Measurements from ENCODE around the gene TPSB2. TPM values are rescaled to one million over a fixed set of nuclear protein-coding genes. Genes with fewer than 3 reads are reported as not detected.

Gene TPSB2
- total RNA-seq, 1 experiment from 2014 or later: not detected

DNA sequence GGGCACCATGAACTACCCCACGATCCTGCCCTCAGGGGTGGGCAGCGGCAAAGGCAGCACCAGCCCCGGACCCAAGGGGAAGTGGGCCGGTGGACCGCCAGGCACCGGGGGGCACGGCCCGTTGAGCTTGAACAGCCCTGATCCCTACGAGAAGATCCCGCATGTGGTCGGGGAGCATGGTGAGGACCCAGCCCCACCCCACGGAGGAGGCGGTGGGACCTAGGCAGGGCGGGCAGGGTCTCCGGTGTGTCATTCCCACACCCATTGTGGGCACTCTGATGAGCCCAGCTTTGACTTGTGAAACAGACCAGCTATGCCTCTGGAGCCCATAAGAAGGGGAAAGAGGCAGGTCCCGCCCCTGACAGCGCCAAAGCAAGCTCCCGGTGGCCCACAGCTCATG is 27.7 kb downstream of the TPSB2 start:
- H3K9ac ChIP-seq (ENCODE audit: low read length): no peak overlapping the region
- no peaks in the 10 kb centered on the region for H3K27me3 ChIP-seq (ENCODE audit: insufficient read depth, low read length)
- POLR2A ChIA-PET: no interaction called here
- RAD21 ChIA-PET (ENCODE audit: low non-redundant PET in 1 of 2, low total read pairs in 2 of 2, uncharacterized antibody in 2 of 2, unreplicated experiment in 2 of 2): no interaction called here
- DNase-seq (ENCODE audit: low read depth, low spot score) (no peak), ATAC-seq (no peak)
- no peaks in the 10 kb centered on the region for H3K9me3 ChIP-seq (ENCODE audit: control insufficient read depth in 1 of 2, insufficient read depth in 1 of 2, low read depth in 1 of 2, low read length in 2 of 2)
- no TSS peak for BruUV-seq (replicated peaks)
- no peak for TF ChIP-seq ZNF274 (IDR thresholded peaks at IDR 0.05; ENCODE audit: low read depth, low read length)
- no peak for TF ChIP-seq RAD21 (IDR thresholded peaks at IDR 0.05; ENCODE audit: low read depth)
- no peak for TF ChIP-seq CEBPB (IDR thresholded peaks at IDR 0.05; ENCODE audit: low read depth)
- H2AFZ ChIP-seq (ENCODE audit: low read depth, low read length, poor library complexity, severe bottlenecking): no peak overlapping the region
- intact Hi-C loops (cut with micrococcal nuclease): no loop called here
- H3K4me3 ChIP-seq (replicated peaks in 1 of 2; ENCODE audit: low read depth in 1 of 2, low read length in 2 of 2): no peak overlapping the region
- no peaks in the 10 kb centered on the region for H3K9me2 ChIP-seq (ENCODE audit: insufficient read depth)
- H3K36me3 ChIP-seq (ENCODE audit: control insufficient read depth in 1 of 2, insufficient read depth in 2 of 2, low read length in 2 of 2): no peaks in the 10 kb centered on the region
- no peak overlapping the region for H3K4me2 ChIP-seq (ENCODE audit: low read length)
- peaks cover 0 to 14% of the 10 kb centered on the region in 2 experiments; a peak in 2 of 4 replicates for H3K4me1 ChIP-seq (ENCODE audit: control insufficient read depth in 1 of 2, insufficient read depth in 2 of 2, low read length in 2 of 2)
- no peak overlapping the region for H3K27ac ChIP-seq (ENCODE audit: low read depth, low read length)
- no peaks in the 10 kb centered on the region for H3K79me2 ChIP-seq (ENCODE audit: insufficient read depth, low read length)
- no peaks in the 10 kb centered on the region for H4K20me1 ChIP-seq (ENCODE audit: insufficient read depth)
- CTCF ChIA-PET: no interaction called here

DNA sequence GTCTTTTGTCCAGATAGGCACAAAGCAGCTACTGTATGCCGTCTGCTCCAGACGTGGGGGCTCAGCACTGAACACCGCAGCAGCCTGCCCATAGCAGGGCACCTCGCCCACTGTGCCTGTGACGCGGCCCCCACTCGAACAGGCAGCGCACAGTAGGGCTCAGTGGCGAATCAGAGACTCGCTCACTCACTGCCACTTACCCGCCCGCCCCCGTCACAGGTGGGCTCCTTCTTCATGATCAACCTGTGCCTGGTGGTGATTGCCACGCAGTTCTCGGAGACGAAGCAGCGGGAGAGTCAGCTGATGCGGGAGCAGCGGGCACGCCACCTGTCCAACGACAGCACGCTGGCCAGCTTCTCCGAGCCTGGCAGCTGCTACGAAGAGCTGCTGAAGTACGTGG is 28.5 kb downstream of the TPSB2 start:
- H3K9me2 ChIP-seq (ENCODE audit: insufficient read depth): no peaks in the 10 kb centered on the region
- intact Hi-C loops (cut with micrococcal nuclease): no loop called here
- peaks cover 0 to 14% of the 10 kb centered on the region in 2 experiments; a peak in 2 of 4 replicates for H3K4me1 ChIP-seq (ENCODE audit: control insufficient read depth in 1 of 2, insufficient read depth in 2 of 2, low read length in 2 of 2)
- RAD21 ChIA-PET (ENCODE audit: low non-redundant PET in 1 of 2, low total read pairs in 2 of 2, uncharacterized antibody in 2 of 2, unreplicated experiment in 2 of 2): no interaction called here
- ATAC-seq (no peak), DNase-seq (ENCODE audit: low read depth, low spot score) (no peak)
- H3K9me3 ChIP-seq (ENCODE audit: control insufficient read depth in 1 of 2, insufficient read depth in 1 of 2, low read depth in 1 of 2, low read length in 2 of 2): no peaks in the 10 kb centered on the region
- no TSS peak for BruUV-seq (replicated peaks)
- H3K36me3 ChIP-seq (ENCODE audit: control insufficient read depth in 1 of 2, insufficient read depth in 2 of 2, low read length in 2 of 2): no peaks in the 10 kb centered on the region
- H3K79me2 ChIP-seq (ENCODE audit: insufficient read depth, low read length): no peaks in the 10 kb centered on the region
- H3K27me3 ChIP-seq (ENCODE audit: insufficient read depth, low read length): no peaks in the 10 kb centered on the region
- H3K9ac ChIP-seq (ENCODE audit: low read length): no peak overlapping the region
- POLR2A ChIA-PET: no interaction called here
- no peak overlapping the region for H3K27ac ChIP-seq (ENCODE audit: low read depth, low read length)
- no peak overlapping the region for H2AFZ ChIP-seq (ENCODE audit: low read depth, low read length, poor library complexity, severe bottlenecking)
- no peak overlapping the region for H3K4me3 ChIP-seq (replicated peaks in 1 of 2; ENCODE audit: low read depth in 1 of 2, low read length in 2 of 2)
- CTCF ChIA-PET: no interaction called here
- no peaks in the 10 kb centered on the region for H4K20me1 ChIP-seq (ENCODE audit: insufficient read depth)
- H3K4me2 ChIP-seq (ENCODE audit: low read length): no peak overlapping the region
- TF ChIP-seq ZFX (IDR thresholded peaks at IDR 0.05) (no peak), EZH2 (IDR thresholded peaks at IDR 0.05) (no peak), CEBPB (IDR thresholded peaks at IDR 0.05; ENCODE audit: low read depth) (no peak), EGR1 (IDR thresholded peaks at IDR 0.05; ENCODE audit: low read depth) (no peak), SRF (IDR thresholded peaks at IDR 0.05; ENCODE audit: low read depth) (no peak), EZH2phosphoT487 (IDR thresholded peaks at IDR 0.05; ENCODE audit: borderline replicate concordance) (no peak), JUND (IDR thresholded peaks at IDR 0.05) (no peak), SP1 (IDR thresholded peaks at IDR 0.05; ENCODE audit: low read depth) (no peak), ELF1 (IDR thresholded peaks at IDR 0.05; ENCODE audit: borderline replicate concordance, low read depth) (no peak), TCF7L2 (IDR thresholded peaks at IDR 0.05; ENCODE audit: borderline replicate concordance, extremely low read depth, insufficient read depth, insufficient read length) (no peak), POLR2AphosphoS5 (IDR thresholded peaks at IDR 0.05; ENCODE audit: low read depth, low read length) (no peak)
- TF ChIP-seq, protein P1, sequence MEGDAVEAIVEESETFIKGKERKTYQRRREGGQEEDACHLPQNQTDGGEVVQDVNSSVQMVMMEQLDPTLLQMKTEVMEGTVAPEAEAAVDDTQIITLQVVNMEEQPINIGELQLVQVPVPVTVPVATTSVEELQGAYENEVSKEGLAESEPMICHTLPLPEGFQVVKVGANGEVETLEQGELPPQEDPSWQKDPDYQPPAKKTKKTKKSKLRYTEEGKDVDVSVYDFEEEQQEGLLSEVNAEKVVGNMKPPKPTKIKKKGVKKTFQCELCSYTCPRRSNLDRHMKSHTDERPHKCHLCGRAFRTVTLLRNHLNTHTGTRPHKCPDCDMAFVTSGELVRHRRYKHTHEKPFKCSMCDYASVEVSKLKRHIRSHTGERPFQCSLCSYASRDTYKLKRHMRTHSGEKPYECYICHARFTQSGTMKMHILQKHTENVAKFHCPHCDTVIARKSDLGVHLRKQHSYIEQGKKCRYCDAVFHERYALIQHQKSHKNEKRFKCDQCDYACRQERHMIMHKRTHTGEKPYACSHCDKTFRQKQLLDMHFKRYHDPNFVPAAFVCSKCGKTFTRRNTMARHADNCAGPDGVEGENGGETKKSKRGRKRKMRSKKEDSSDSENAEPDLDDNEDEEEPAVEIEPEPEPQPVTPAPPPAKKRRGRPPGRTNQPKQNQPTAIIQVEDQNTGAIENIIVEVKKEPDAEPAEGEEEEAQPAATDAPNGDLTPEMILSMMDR (IDR thresholded peaks at IDR 0.05 in 2 of 3, conservative IDR thresholded peaks at IDR 0.05 in 1 of 3; ENCODE audit: borderline replicate concordance in 1 of 3, insufficient read depth in 1 of 3, low read depth in 2 of 3, low read length in 2 of 3): no peak
- TF ChIP-seq, protein P2, sequence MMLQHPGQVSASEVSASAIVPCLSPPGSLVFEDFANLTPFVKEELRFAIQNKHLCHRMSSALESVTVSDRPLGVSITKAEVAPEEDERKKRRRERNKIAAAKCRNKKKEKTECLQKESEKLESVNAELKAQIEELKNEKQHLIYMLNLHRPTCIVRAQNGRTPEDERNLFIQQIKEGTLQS (IDR thresholded peaks at IDR 0.05): no peak
- TF ChIP-seq, protein P3, sequence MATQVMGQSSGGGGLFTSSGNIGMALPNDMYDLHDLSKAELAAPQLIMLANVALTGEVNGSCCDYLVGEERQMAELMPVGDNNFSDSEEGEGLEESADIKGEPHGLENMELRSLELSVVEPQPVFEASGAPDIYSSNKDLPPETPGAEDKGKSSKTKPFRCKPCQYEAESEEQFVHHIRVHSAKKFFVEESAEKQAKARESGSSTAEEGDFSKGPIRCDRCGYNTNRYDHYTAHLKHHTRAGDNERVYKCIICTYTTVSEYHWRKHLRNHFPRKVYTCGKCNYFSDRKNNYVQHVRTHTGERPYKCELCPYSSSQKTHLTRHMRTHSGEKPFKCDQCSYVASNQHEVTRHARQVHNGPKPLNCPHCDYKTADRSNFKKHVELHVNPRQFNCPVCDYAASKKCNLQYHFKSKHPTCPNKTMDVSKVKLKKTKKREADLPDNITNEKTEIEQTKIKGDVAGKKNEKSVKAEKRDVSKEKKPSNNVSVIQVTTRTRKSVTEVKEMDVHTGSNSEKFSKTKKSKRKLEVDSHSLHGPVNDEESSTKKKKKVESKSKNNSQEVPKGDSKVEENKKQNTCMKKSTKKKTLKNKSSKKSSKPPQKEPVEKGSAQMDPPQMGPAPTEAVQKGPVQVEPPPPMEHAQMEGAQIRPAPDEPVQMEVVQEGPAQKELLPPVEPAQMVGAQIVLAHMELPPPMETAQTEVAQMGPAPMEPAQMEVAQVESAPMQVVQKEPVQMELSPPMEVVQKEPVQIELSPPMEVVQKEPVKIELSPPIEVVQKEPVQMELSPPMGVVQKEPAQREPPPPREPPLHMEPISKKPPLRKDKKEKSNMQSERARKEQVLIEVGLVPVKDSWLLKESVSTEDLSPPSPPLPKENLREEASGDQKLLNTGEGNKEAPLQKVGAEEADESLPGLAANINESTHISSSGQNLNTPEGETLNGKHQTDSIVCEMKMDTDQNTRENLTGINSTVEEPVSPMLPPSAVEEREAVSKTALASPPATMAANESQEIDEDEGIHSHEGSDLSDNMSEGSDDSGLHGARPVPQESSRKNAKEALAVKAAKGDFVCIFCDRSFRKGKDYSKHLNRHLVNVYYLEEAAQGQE (IDR thresholded peaks at IDR 0.05; ENCODE audit: low read depth): no peak
